Effector memory CD4-positive, alpha-beta T cell (primary cell): Measurements from ENCODE around the gene CCDC148.

Source experiments
- DNase-seq, 3 donors: peaks; one replicate each; pipeline ENCODE4 v3.0.0-alpha.2; 2020
- H3K27ac ChIP-seq: 2 replicates; pipeline ENCODE4 v1.7.0; 2013; ENCODE audit warnings: mild to moderate bottlenecking, low read length, moderate library complexity; ENCODE audit not compliant: insufficient read depth, poor library complexity, severe bottlenecking
- H3K27me3 ChIP-seq: replicated peaks from 2 replicates; pipeline ENCODE4 v1.7.0; 2013; ENCODE audit warnings: mild to moderate bottlenecking, low read length; ENCODE audit not compliant: insufficient read depth, control insufficient read depth, poor library complexity, severe bottlenecking
- H3K36me3 ChIP-seq: 2 replicates; pipeline ENCODE4 v1.7.0; 2013; ENCODE audit warnings: mild to moderate bottlenecking, low read length, moderate library complexity; ENCODE audit not compliant: control insufficient read depth, insufficient read depth
- H3K4me1 ChIP-seq: 2 replicates; pipeline ENCODE4 v1.7.0; 2013; ENCODE audit warnings: low read length, mild to moderate bottlenecking; ENCODE audit not compliant: control insufficient read depth, insufficient read depth, poor library complexity, severe bottlenecking
- H3K4me3 ChIP-seq: 2 replicates; pipeline ENCODE4 v1.7.0; 2013; ENCODE audit warnings: low read length, low read depth, mild to moderate bottlenecking; ENCODE audit not compliant: insufficient read depth, poor library complexity, severe bottlenecking
- H3K9me3 ChIP-seq: 2 replicates; pipeline ENCODE4 v1.7.0; 2013; ENCODE audit warnings: mild to moderate bottlenecking, low read length, moderate library complexity; ENCODE audit not compliant: control insufficient read depth

CCDC148 gene

GRCh38 chr2:158142165-158142564, 314.4 kb downstream of the CCDC148 start:
- H3K27ac ChIP-seq = no peak overlapping the region
- H3K4me3 ChIP-seq = no peak overlapping the region
- no peak for DNase-seq
- no peaks in the 10 kb centered on the region for H3K4me1 ChIP-seq
- no peaks in the 10 kb centered on the region for H3K27me3 ChIP-seq
- no peaks in the 10 kb centered on the region for H3K9me3 ChIP-seq
- H3K36me3 ChIP-seq = no peaks in the 10 kb centered on the region

- no peak overlapping the region for H3K27ac ChIP-seq
- no peak for DNase-seq
- no peak overlapping the region for H3K4me3 ChIP-seq
- H3K9me3 ChIP-seq = no peaks in the 10 kb centered on the region
- H3K27me3 ChIP-seq = no peaks in the 10 kb centered on the region
- H3K4me1 ChIP-seq = no peaks in the 10 kb centered on the region
- H3K36me3 ChIP-seq = no peaks in the 10 kb centered on the region
These were observed 316.4 kb downstream of the CCDC148 start for GRCh38 chr2:158140201-158140600.

GRCh38 chr2:158138255-158138654, 318.3 kb downstream of the CCDC148 start:
- Histone ChIP-seq H3K36me3 (no peaks in the 10 kb centered on the region), H3K4me1 (no peaks in the 10 kb centered on the region), H3K27me3 (no peaks in the 10 kb centered on the region), H3K27ac (no peak overlapping the region), H3K4me3 (no peak overlapping the region), H3K9me3 (no peaks in the 10 kb centered on the region)
- no peak for DNase-seq

GRCh38 chr2:158135096-158135495, 321.5 kb downstream of the CCDC148 start:
- Histone ChIP-seq H3K27me3 (no peaks in the 10 kb centered on the region), H3K36me3 (no peaks in the 10 kb centered on the region)

GRCh38 chr2:158134655-158135054, 321.9 kb downstream of the CCDC148 start:
- H3K4me1 ChIP-seq = no peaks in the 10 kb centered on the region
- no peaks in the 10 kb centered on the region for H3K36me3 ChIP-seq
- H3K27ac ChIP-seq = no peak overlapping the region
- H3K9me3 ChIP-seq = no peaks in the 10 kb centered on the region
- H3K4me3 ChIP-seq = no peak overlapping the region
- no peaks in the 10 kb centered on the region for H3K27me3 ChIP-seq
- no peak for DNase-seq

More at GRCh38 chr2:158135096-158135495, 321.5 kb downstream of the CCDC148 start:
- H3K9me3 ChIP-seq = no peaks in the 10 kb centered on the region
- no peak overlapping the region for H3K4me3 ChIP-seq
- no peak overlapping the region for H3K27ac ChIP-seq
- no peaks in the 10 kb centered on the region for H3K4me1 ChIP-seq
- no peak for DNase-seq

- Histone ChIP-seq H3K4me1 (no peaks in the 10 kb centered on the region), H3K4me3 (no peak overlapping the region), H3K9me3 (no peaks in the 10 kb centered on the region), H3K36me3 (no peaks in the 10 kb centered on the region), H3K27me3 (no peaks in the 10 kb centered on the region), H3K27ac (no peak overlapping the region)
- no peak for DNase-seq
These were observed 322.5 kb downstream of the CCDC148 start for GRCh38 chr2:158134055-158134454.

- Histone ChIP-seq H3K27me3 (no peaks in the 10 kb centered on the region), H3K9me3 (no peaks in the 10 kb centered on the region), H3K27ac (no peak overlapping the region), H3K36me3 (no peaks in the 10 kb centered on the region), H3K4me1 (no peaks in the 10 kb centered on the region), H3K4me3 (no peak overlapping the region)
- DNase-seq = no peak
These were observed 324.5 kb downstream of the CCDC148 start for GRCh38 chr2:158131919-158132566.

- Histone ChIP-seq H3K27ac (no peak overlapping the region), H3K4me1 (no peaks in the 10 kb centered on the region), H3K36me3 (no peaks in the 10 kb centered on the region), H3K27me3 (no peaks in the 10 kb centered on the region), H3K9me3 (no peaks in the 10 kb centered on the region), H3K4me3 (no peak overlapping the region)
- no peak for DNase-seq
These were observed 325.1 kb downstream of the CCDC148 start for GRCh38 chr2:158131483-158131912.

GRCh38 chr2:158130832-158131473, 325.6 kb downstream of the CCDC148 start:
- no peaks in the 10 kb centered on the region for H3K27me3 ChIP-seq
- H3K4me3 ChIP-seq = no peak overlapping the region
- no peaks in the 10 kb centered on the region for H3K4me1 ChIP-seq
- H3K9me3 ChIP-seq = no peaks in the 10 kb centered on the region
- DNase-seq = no peak
- no peaks in the 10 kb centered on the region for H3K36me3 ChIP-seq
- H3K27ac ChIP-seq = no peak overlapping the region

GRCh38 chr2:158129037-158129436, 327.5 kb downstream of the CCDC148 start:
- Histone ChIP-seq H3K4me1 (no peaks in the 10 kb centered on the region), H3K4me3 (no peak overlapping the region), H3K9me3 (no peaks in the 10 kb centered on the region), H3K27ac (no peak overlapping the region), H3K36me3 (no peaks in the 10 kb centered on the region), H3K27me3 (no peaks in the 10 kb centered on the region)
- DNase-seq = no peak
